AG04450 (cell line): Measurements from ENCODE around the gene LGR5. TPM values are rescaled to one million over a fixed set of nuclear protein-coding genes. Genes with fewer than 3 reads are reported as not detected.

ENCODE experiments used
- CTCF ChIA-PET: fragments of 300-600, 350-600 bp; formaldehyde crosslinking; extraction: SDS; loops from one replicate; lab custom pipeline; 2022; ENCODE audit warnings: antibody characterized with exemption, inconsistent platforms; lab: Charles Lee
- POLR2A ChIA-PET: fragments of 350-600 bp; formaldehyde crosslinking; extraction: SDS; loops from one replicate; lab custom pipeline; 2021; ENCODE audit warnings: antibody characterized with exemption, inconsistent platforms; lab: Yijun Ruan, JAX
- DNase-seq: peaks from one replicate; pipeline ENCODE4 v3.0.0-alpha.2; 2011; ENCODE audit warnings: low read depth, low spot score
- H3K27ac ChIP-seq: one replicate; pipeline ENCODE4 v1.5.1; 2012; ENCODE audit warnings: low read depth, low read length, control low read depth
- H3K27me3 ChIP-seq: one replicate; pipeline ENCODE4 v1.6.0; 2012; ENCODE audit warnings: low read length; ENCODE audit not compliant: control insufficient read depth, insufficient read depth
- H3K4me3 ChIP-seq: 2 replicates; pipeline ENCODE4 v1.5.1; 2011; ENCODE audit warnings: mild to moderate bottlenecking, low read depth, low read length, control low read depth
- H3K9me3 ChIP-seq: 2 replicates; pipeline ENCODE4 v1.5.1; 2012; ENCODE audit warnings: low read length; ENCODE audit not compliant: control insufficient read depth, insufficient read depth
- CTCF ChIP-seq: IDR thresholded peaks from 2 replicates; pipeline ENCODE4 v1.5.1; 2011; ENCODE audit warnings: low read depth, low read length, control low read depth, inconsistent platforms
- polyA plus RNA-seq: library from polyadenylated mRNA; depleted of rRNA; stranded (reverse); fragments of >200 nt; gene quantifications from 2 replicates; pipeline ENCODE4 v1.2.3, GENCODE V29; 2011

LGR5 gene
- polyA plus RNA-seq, 1 experiment = not detected

DNA sequence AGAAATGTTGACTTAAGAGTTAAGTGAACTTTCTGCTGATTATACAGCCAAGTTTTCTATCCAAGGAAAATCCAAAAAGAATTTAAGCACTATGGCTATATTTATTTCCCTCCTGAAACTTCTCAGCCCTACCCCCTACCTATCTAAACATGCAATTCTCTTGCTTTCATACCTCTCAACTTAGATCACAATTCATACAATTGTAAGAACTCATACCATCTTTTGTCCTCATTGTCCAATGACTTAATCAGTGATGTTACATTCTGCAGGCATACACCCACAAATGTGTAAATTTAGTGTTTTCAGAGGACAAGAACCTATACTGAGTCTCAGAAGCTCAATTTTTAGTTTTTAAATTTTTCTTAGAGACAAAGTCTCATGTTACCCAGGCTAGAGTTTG, 161.9 kb downstream of the LGR5 start:
- CTCF ChIA-PET = interaction anchor here (1.1 to 1.8 kb wide), 2 partner anchors 35 to 186 kb away, joined by 3 to 5 read pairs; no protein-coding TSS in a partner anchor

GRCh38 chr12:71602761-71603577, 163.4 kb downstream of the LGR5 start:
- ChIA-PET POLR2A (no interaction called here), CTCF (interaction anchor here (1.0 to 1.8 kb wide), 2 partner anchors 144 to 187 kb away, joined by 3 to 5 read pairs; no protein-coding TSS in a partner anchor)
- peaks cover 3% of the 10 kb centered on the region for H3K27me3 ChIP-seq
- no peak for TF ChIP-seq CTCF
- DNase-seq = no peak
- H3K4me3 ChIP-seq = no peak overlapping the region
- H3K27ac ChIP-seq = no peak overlapping the region
- no peaks in the 10 kb centered on the region for H3K9me3 ChIP-seq

More for the DNA sequence above, 161.9 kb downstream of the LGR5 start:
- POLR2A ChIA-PET = no interaction called here
- DNase-seq = no peak
- TF ChIP-seq CTCF = no peak
- peaks cover 3% of the 10 kb centered on the region for H3K27me3 ChIP-seq
- no peak overlapping the region for H3K4me3 ChIP-seq
- H3K9me3 ChIP-seq = no peaks in the 10 kb centered on the region
- H3K27ac ChIP-seq = no peak overlapping the region

- ChIA-PET POLR2A (interaction anchor here (0.7 kb wide), 1 partner anchor 129 kb away, joined by 3 read pairs; no protein-coding TSS in a partner anchor), CTCF (interaction anchor here (0.9 to 1.8 kb wide), 6 partner anchors 9 to 191 kb away, joined by 3 to 8 read pairs (median 3); no protein-coding TSS in a partner anchor)
- no peaks in the 10 kb centered on the region for H3K27me3 ChIP-seq
- DNase-seq = no peak
- no peak for TF ChIP-seq CTCF
- no peaks in the 10 kb centered on the region for H3K9me3 ChIP-seq
- no peak overlapping the region for H3K27ac ChIP-seq
- no peak overlapping the region for H3K4me3 ChIP-seq
Measured at GRCh38 chr12:71605039-71605438, 165.4 kb downstream of the LGR5 start.

DNA sequence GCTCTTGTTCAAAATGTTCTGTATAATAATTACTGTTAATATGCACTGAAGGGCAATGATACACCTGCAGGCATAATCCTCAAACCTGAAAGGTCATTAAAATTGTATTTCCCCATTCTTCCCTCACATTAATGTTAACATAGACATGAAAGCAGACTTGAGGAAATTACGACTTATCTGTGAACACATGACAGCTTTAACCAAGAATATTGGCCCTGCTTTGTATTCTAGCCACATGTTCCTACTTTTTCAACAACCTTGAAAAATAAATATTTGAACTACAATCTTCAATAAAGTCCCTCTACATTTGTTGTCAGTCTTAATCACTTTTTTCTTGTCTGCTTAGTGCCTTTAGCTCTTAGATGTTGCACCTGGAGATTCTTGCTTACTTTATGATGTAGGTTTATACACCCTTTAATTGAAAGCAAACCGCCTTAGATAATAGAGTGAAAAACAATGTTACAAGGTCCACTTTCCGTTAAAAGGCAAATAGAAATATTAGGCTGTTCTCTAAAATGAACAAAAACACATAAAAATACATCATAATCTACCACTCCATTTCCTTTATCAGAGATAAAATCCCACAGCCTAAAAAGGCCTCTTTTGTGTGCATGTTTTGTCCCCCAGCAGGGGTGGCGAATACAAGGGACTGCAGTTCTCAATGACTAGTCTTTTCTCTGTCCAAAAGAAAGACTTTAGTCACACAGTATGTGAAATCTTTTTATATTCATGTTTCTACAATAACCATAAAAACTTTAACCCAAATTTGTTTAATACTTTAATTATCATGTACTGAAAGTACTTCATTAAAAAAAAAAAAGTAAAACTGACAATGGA, 168.1 kb downstream of the LGR5 start:
- Histone ChIP-seq H3K27me3 (no peaks in the 10 kb centered on the region), H3K27ac (no peak overlapping the region), H3K4me3 (no peak overlapping the region), H3K9me3 (no peaks in the 10 kb centered on the region)
- ChIA-PET CTCF (interaction anchor here (1.6 to 1.7 kb wide), 2 partner anchors 29 to 139 kb away, joined by 6 to 22 read pairs; no protein-coding TSS in a partner anchor), POLR2A (interaction anchor here (1.1 kb wide), 1 partner anchor 20 kb away, joined by 3 read pairs; no protein-coding TSS in a partner anchor)
- DNase-seq = no peak
- TF ChIP-seq CTCF = no peak
